ENCODE results near the gene SPRY4.

GRCh38 chr5:142310803-142311202 is 14.0 kb downstream of the SPRY4 start:
- TF ChIP-seq EZH2 (IDR thresholded peaks at IDR 0.05; ENCODE audit: insufficient read depth, poor library complexity, severe bottlenecking) (no peak), EZH2phosphoT487 (IDR thresholded peaks at IDR 0.05; ENCODE audit: insufficient read depth, low read depth) (no peak)

All from GM23248 (cell line).